Duodenal mucosa (tissue), 2 donors: Measurements from ENCODE around the gene SLC35A3.

Experiments
- H3K27ac ChIP-seq: one replicate; pipeline ENCODE4 v1.7.0; 2013; ENCODE audit warnings: low read depth, low read length
- H3K27me3 ChIP-seq, 2 donors: one replicate each; pipeline ENCODE4 v1.7.0; 2013; ENCODE audit warnings: low read length in 2 of 2, control low read depth in 1 of 2; ENCODE audit not compliant: insufficient read depth in 2 of 2, control insufficient read depth in 1 of 2
- H3K36me3 ChIP-seq, 2 donors: one replicate each; pipeline ENCODE4 v1.7.0; 2013; ENCODE audit warnings: low read length in 2 of 2, control low read depth in 1 of 2; ENCODE audit not compliant: insufficient read depth in 2 of 2, control insufficient read depth in 1 of 2
- H3K4me1 ChIP-seq, 2 donors: one replicate each; pipeline ENCODE4 v1.7.0; 2013; ENCODE audit warnings: low read length in 2 of 2, control low read depth in 1 of 2; ENCODE audit not compliant: insufficient read depth in 2 of 2, control insufficient read depth in 1 of 2
- H3K4me3 ChIP-seq, 2 donors: one replicate each; pipeline ENCODE4 v1.7.0; 2013; ENCODE audit warnings: low read length in 2 of 2, low read depth in 1 of 2
- H3K9ac ChIP-seq, 2 donors: one replicate each; pipeline ENCODE4 v1.7.0; 2013; ENCODE audit warnings: low read length in 2 of 2, low read depth in 1 of 2
- H3K9me3 ChIP-seq, 2 donors: one replicate each; pipeline ENCODE4 v1.7.0; 2013; ENCODE audit warnings: low read length in 2 of 2, control low read depth in 1 of 2; ENCODE audit not compliant: control insufficient read depth in 1 of 2

SLC35A3 gene

GRCh38 chr1:99992760-99993467 lies 23.1 kb downstream of the SLC35A3 start:
- peaks cover 0 to 29% of the 10 kb centered on the region in 2 donors for H3K36me3 ChIP-seq
- no peaks in the 10 kb centered on the region for H3K27me3 ChIP-seq
- peaks cover 0 to 7% of the 10 kb centered on the region in 2 donors for H3K9me3 ChIP-seq
- H3K9ac ChIP-seq, result no peak overlapping the region
- H3K27ac ChIP-seq, result no peak overlapping the region
- no peaks in the 10 kb centered on the region for H3K4me1 ChIP-seq
- no peak overlapping the region for H3K4me3 ChIP-seq

GRCh38 chr1:99993468-99993845 lies 23.7 kb downstream of the SLC35A3 start:
- Histone ChIP-seq H3K36me3 (peaks cover 1 to 34% of the 10 kb centered on the region in 2 donors), H3K9ac (no peak overlapping the region), H3K27me3 (no peaks in the 10 kb centered on the region), H3K4me1 (no peaks in the 10 kb centered on the region), H3K4me3 (no peak overlapping the region), H3K27ac (no peak overlapping the region), H3K9me3 (peaks cover 0 to 7% of the 10 kb centered on the region in 2 donors)

DNA sequence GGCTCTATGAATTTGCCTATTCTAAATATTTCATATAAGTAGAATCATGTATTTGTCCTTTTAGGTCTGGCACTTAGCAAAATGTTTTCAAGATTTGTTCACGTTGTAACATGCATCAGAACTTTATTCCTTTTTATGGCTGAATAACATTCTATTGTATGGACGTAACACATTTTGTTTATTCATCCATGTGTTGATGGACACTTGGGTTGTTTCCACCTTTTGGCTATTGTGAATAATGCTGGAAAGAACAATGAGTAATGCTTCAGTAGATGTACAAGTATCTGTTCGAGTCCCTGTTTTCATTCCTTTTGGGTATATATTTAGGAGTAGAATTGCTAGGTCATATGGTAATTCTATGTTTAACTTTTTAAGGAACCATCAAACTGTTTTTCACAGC lies 24.7 kb downstream of the SLC35A3 start:
- peaks cover 3 to 36% of the 10 kb centered on the region in 2 donors for H3K36me3 ChIP-seq

GRCh38 chr1:99996951-99997350 lies 27.2 kb downstream of the SLC35A3 start:
- Histone ChIP-seq H3K9ac (no peak overlapping the region), H3K4me3 (no peak overlapping the region), H3K27me3 (no peaks in the 10 kb centered on the region), H3K4me1 (no peaks in the 10 kb centered on the region), H3K36me3 (peaks cover 3 to 29% of the 10 kb centered on the region in 2 donors), H3K27ac (no peak overlapping the region), H3K9me3 (peaks cover 0 to 1% of the 10 kb centered on the region in 2 donors)

More for the DNA sequence above, 24.7 kb downstream of the SLC35A3 start:
- Histone ChIP-seq H3K27ac (no peak overlapping the region), H3K9ac (no peak overlapping the region), H3K9me3 (peaks cover 0 to 7% of the 10 kb centered on the region in 2 donors), H3K27me3 (no peaks in the 10 kb centered on the region), H3K4me3 (no peak overlapping the region), H3K4me1 (no peaks in the 10 kb centered on the region)

DNA sequence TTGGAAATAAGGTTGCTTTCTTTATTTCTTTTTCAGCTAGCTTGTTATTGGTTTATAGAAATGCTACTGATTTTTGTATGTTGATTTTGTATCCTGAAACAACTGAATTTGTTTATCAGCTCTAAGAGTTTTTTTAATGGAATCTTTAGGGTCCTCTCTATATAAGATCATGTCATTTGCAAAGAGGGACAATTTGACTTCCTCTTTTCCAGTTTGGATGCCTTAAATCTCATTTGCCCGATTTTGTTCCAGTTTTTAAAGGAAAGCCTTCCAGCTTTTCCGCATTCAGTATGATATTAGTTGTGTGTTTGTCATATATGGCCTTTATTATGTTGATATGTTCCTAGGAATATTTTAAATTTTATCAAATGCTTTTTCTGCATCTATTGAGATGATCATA lies 31.7 kb downstream of the SLC35A3 start:
- Histone ChIP-seq H3K27ac (no peak overlapping the region), H3K4me3 (no peak overlapping the region), H3K36me3 (peaks cover 10 to 28% of the 10 kb centered on the region in 2 donors), H3K9me3 (no peaks in the 10 kb centered on the region), H3K27me3 (no peaks in the 10 kb centered on the region), H3K4me1 (no peaks in the 10 kb centered on the region), H3K9ac (no peak overlapping the region)

GRCh38 chr1:100005424-100005823 lies 35.6 kb downstream of the SLC35A3 start:
- Histone ChIP-seq H3K9ac (no peak overlapping the region), H3K4me3 (no peak overlapping the region), H3K36me3 (peaks cover 15 to 30% of the 10 kb centered on the region in 2 donors)

GRCh38 chr1:100006688-100007087 lies 36.9 kb downstream of the SLC35A3 start:
- Histone ChIP-seq H3K36me3 (peaks cover 15 to 35% of the 10 kb centered on the region in 2 donors), H3K27me3 (no peaks in the 10 kb centered on the region), H3K27ac (no peak overlapping the region), H3K9me3 (no peaks in the 10 kb centered on the region), H3K4me3 (no peak overlapping the region), H3K4me1 (no peaks in the 10 kb centered on the region), H3K9ac (no peak overlapping the region)

More at GRCh38 chr1:100005424-100005823, 35.6 kb downstream of the SLC35A3 start:
- no peak overlapping the region for H3K27ac ChIP-seq
- no peaks in the 10 kb centered on the region for H3K9me3 ChIP-seq
- no peaks in the 10 kb centered on the region for H3K27me3 ChIP-seq
- H3K4me1 ChIP-seq, result no peaks in the 10 kb centered on the region

DNA sequence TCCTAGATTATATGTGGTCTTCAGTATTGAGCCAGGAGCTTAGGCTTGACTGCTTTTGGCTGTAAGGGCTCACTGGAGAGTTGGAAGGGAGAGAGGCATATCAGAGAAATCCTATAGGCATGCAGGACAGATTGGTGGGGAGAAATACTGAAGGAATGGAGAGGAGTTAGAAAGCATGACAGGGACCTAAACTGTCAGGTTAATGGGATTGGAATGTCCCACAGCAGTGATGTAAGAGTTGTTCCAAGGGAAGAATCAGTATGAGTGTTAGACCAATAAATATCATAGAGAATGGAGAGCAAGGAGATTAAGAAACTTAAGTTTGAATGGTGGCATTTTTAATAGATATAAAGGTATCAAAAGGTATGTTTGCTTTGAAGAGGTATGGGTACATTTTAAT lies 39.7 kb downstream of the SLC35A3 start:
- H3K9ac ChIP-seq, result no peak overlapping the region
- H3K36me3 ChIP-seq, result peaks cover 15 to 38% of the 10 kb centered on the region in 2 donors
- H3K4me1 ChIP-seq, result no peaks in the 10 kb centered on the region

GRCh38 chr1:100010804-100011203 lies 41.0 kb downstream of the SLC35A3 start:
- no peak overlapping the region for H3K27ac ChIP-seq
- peaks cover 8 to 38% of the 10 kb centered on the region in 2 donors for H3K36me3 ChIP-seq
- no peaks in the 10 kb centered on the region for H3K4me1 ChIP-seq
- H3K27me3 ChIP-seq, result no peaks in the 10 kb centered on the region
- no peak overlapping the region for H3K9ac ChIP-seq
- no peak overlapping the region for H3K4me3 ChIP-seq
- H3K9me3 ChIP-seq, result no peaks in the 10 kb centered on the region

More for the DNA sequence above, 39.7 kb downstream of the SLC35A3 start:
- no peak overlapping the region for H3K4me3 ChIP-seq
- no peaks in the 10 kb centered on the region for H3K27me3 ChIP-seq
- H3K27ac ChIP-seq, result no peak overlapping the region
- no peaks in the 10 kb centered on the region for H3K9me3 ChIP-seq

DNA sequence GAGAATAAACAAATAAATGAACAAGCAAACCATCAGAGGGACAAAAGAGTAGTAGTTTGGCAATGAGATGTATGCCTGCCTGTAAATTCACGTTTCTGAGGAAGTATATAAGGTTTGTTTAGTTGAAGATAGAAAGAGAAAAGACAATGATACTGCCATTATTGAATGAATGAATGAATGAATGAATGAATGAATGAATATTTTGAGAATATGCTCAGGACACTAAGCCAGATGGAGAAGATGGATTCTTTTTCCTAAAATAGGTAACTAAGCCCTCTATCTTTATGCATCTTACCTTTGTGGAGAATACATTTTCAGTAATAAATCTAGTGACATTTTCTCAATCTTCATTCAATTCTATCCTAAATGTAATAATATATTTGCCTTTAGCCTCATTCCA lies 49.4 kb downstream of the SLC35A3 start:
- H3K27ac ChIP-seq, result no peak overlapping the region
- H3K36me3 ChIP-seq, result peaks cover 0 to 12% of the 10 kb centered on the region in 2 donors
- no peaks in the 10 kb centered on the region for H3K9me3 ChIP-seq
- H3K4me3 ChIP-seq, result no peak overlapping the region
- no peaks in the 10 kb centered on the region for H3K27me3 ChIP-seq
- H3K9ac ChIP-seq, result no peak overlapping the region
- H3K4me1 ChIP-seq, result no peaks in the 10 kb centered on the region
